H9 (cell line): ENCODE data around the gene ST3GAL5. TPM values are rescaled to one million over a fixed set of nuclear protein-coding genes. Genes with fewer than 3 reads are reported as not detected.

Experiments used
- DNase-seq: peaks from one replicate; pipeline ENCODE4 v3.0.0-alpha.2; 2017
- H2AFZ ChIP-seq: one replicate; pipeline ENCODE4 v1.6.1; 2013; ENCODE audit warnings: mild to moderate bottlenecking, low read length, control low read depth, moderate library complexity
- H2AK5ac ChIP-seq: 2 replicates; pipeline ENCODE4 v1.6.1; 2013; ENCODE audit warnings: low read length, control low read depth, mixed read lengths; ENCODE audit not compliant: insufficient read length
- H2BK120ac ChIP-seq: one replicate; pipeline ENCODE4 v1.6.1; 2013; ENCODE audit warnings: low read depth, mild to moderate bottlenecking, low read length, control low read depth, inconsistent platforms; ENCODE audit not compliant: poor library complexity, severe bottlenecking
- H2BK12ac ChIP-seq: 2 replicates; pipeline ENCODE4 v1.6.1; 2013; ENCODE audit warnings: low read length, control low read depth, mixed read lengths, low read depth; ENCODE audit not compliant: insufficient read length
- H2BK15ac ChIP-seq: 2 replicates; pipeline ENCODE4 v1.6.1; 2013; ENCODE audit warnings: low read depth, low read length, control low read depth
- H2BK20ac ChIP-seq: one replicate; pipeline ENCODE4 v1.6.1; 2013; ENCODE audit warnings: low read depth, mild to moderate bottlenecking, low read length, control low read depth, inconsistent platforms; ENCODE audit not compliant: poor library complexity, severe bottlenecking
- H2BK5ac ChIP-seq: 2 replicates; pipeline ENCODE4 v1.6.1; 2013; ENCODE audit warnings: low read length, control low read depth, mixed read lengths; ENCODE audit not compliant: insufficient read length
- H3K14ac ChIP-seq: 2 replicates; pipeline ENCODE4 v1.6.1; 2013; ENCODE audit warnings: low read length, control low read depth; ENCODE audit not compliant: insufficient read depth
- H3K18ac ChIP-seq: 2 replicates; pipeline ENCODE4 v1.6.1; 2013; ENCODE audit warnings: low read depth, mild to moderate bottlenecking, mixed read lengths, low read length, control low read depth; ENCODE audit not compliant: insufficient read length
- H3K23ac ChIP-seq: 2 replicates; pipeline ENCODE4 v1.6.1; 2013; ENCODE audit warnings: low read length, control low read depth, mixed read lengths, low read depth; ENCODE audit not compliant: insufficient read length
- H3K23me2 ChIP-seq: 2 replicates; pipeline ENCODE4 v1.6.1; 2013; ENCODE audit warnings: low read depth, mild to moderate bottlenecking, mixed read lengths, low read length, control low read depth; ENCODE audit not compliant: insufficient read length, poor library complexity, severe bottlenecking
- H3K27ac ChIP-seq: 2 replicates; pipeline ENCODE4 v1.5.1; 2013; ENCODE audit warnings: low read length, control low read depth, mixed read lengths, low read depth; ENCODE audit not compliant: insufficient read length
- H3K27me3 ChIP-seq: 2 replicates; pipeline ENCODE4 v1.6.1; 2013; ENCODE audit warnings: low read length, control low read depth, inconsistent platforms; ENCODE audit not compliant: insufficient read depth
- H3K4ac ChIP-seq: 2 replicates; pipeline ENCODE4 v1.6.1; 2013; ENCODE audit warnings: low read depth, mild to moderate bottlenecking, control low read depth, inconsistent platforms, low read length, moderate library complexity
- H3K4me1 ChIP-seq: 2 replicates; pipeline ENCODE4 v1.6.1; 2013; ENCODE audit warnings: low read length, control low read depth, inconsistent platforms; ENCODE audit not compliant: insufficient read depth
- H3K4me2 ChIP-seq: 2 replicates; pipeline ENCODE4 v1.6.1; 2013; ENCODE audit warnings: low read length, control low read depth, mixed read lengths; ENCODE audit not compliant: insufficient read length, insufficient read depth
- H3K56ac ChIP-seq: 2 replicates; pipeline ENCODE4 v1.6.1; 2013; ENCODE audit warnings: low read depth, mild to moderate bottlenecking, mixed read lengths, low read length, control low read depth; ENCODE audit not compliant: insufficient read length
- H3K79me1 ChIP-seq: 2 replicates; pipeline ENCODE4 v1.6.1; 2013; ENCODE audit warnings: low read depth, mild to moderate bottlenecking, moderate library complexity, low read length, control low read depth, inconsistent platforms; ENCODE audit not compliant: insufficient read depth, poor library complexity, severe bottlenecking
- H3K79me2 ChIP-seq: 2 replicates; pipeline ENCODE4 v1.6.1; 2013; ENCODE audit warnings: low read length, control low read depth, inconsistent platforms; ENCODE audit not compliant: insufficient read depth
- H3K9ac ChIP-seq: 2 replicates; pipeline ENCODE4 v1.6.1; 2013; ENCODE audit warnings: low read length, control low read depth, mixed read lengths; ENCODE audit not compliant: insufficient read length; ENCODE audit errors: extremely low read depth
- H3K9me3 ChIP-seq: one replicate; pipeline ENCODE4 v1.6.1; 2013; ENCODE audit warnings: low read depth, low read length, inconsistent platforms; ENCODE audit not compliant: control insufficient read depth
- H3T11ph ChIP-seq: one replicate; pipeline ENCODE4 v1.6.1; 2013; ENCODE audit warnings: mild to moderate bottlenecking, low read length, control low read depth, inconsistent platforms
- H4K20me1 ChIP-seq: one replicate; pipeline ENCODE4 v1.6.1; 2013; ENCODE audit not compliant: control insufficient read depth, insufficient read length, insufficient read depth
- H4K5ac ChIP-seq: 2 replicates; pipeline ENCODE4 v1.6.1; 2013; ENCODE audit warnings: low read depth, mild to moderate bottlenecking, mixed read lengths, low read length, control low read depth; ENCODE audit not compliant: insufficient read length
- H4K8ac ChIP-seq: replicated peaks from 2 replicates; pipeline ENCODE4 v1.6.1; 2013; ENCODE audit warnings: low read length, control low read depth, mixed read lengths, low read depth; ENCODE audit not compliant: insufficient read length
- H4K91ac ChIP-seq: 2 replicates; pipeline ENCODE4 v1.6.1; 2013; ENCODE audit warnings: low read depth, mild to moderate bottlenecking, moderate library complexity, mixed read lengths, low read length, control low read depth; ENCODE audit not compliant: insufficient read length
- H3K27ac Mint-ChIP-seq, 3 experiments: 2 replicates in 2 of 3; 3 replicates in 1 of 3; pipeline ENCODE4 v1.8.0; 2020 to 2021; ENCODE audit warnings: mixed read lengths in 3 of 3, mild to moderate bottlenecking in 1 of 3, moderate library complexity in 1 of 3
- H3K27me3 Mint-ChIP-seq: 2 replicates; pipeline ENCODE4 v1.8.0; 2021; ENCODE audit warnings: low read depth, mild to moderate bottlenecking, moderate library complexity, mixed read lengths
- H3K36me3 Mint-ChIP-seq, 3 experiments: 2 replicates in 2 of 3; 3 replicates in 1 of 3; pipeline ENCODE4 v1.8.0; 2020 to 2021; ENCODE audit warnings: low read depth in 3 of 3, mixed read lengths in 3 of 3; ENCODE audit not compliant: insufficient read depth in 1 of 3
- H3K4me1 Mint-ChIP-seq, 2 experiments: 2 replicates each; pipeline ENCODE4 v1.8.0; 2020; ENCODE audit warnings: mixed read lengths in 2 of 2
- H3K4me3 Mint-ChIP-seq, 2 experiments: 2 replicates in 1 of 2; 3 replicates in 1 of 2; pipeline ENCODE4 v1.8.0; 2020 to 2021; ENCODE audit warnings: mild to moderate bottlenecking in 2 of 2, mixed read lengths in 2 of 2, moderate library complexity in 1 of 2
- H3K9me3 Mint-ChIP-seq, 2 experiments: 2 replicates in 1 of 2; 3 replicates in 1 of 2; pipeline ENCODE4 v1.8.0; 2020; ENCODE audit warnings: mild to moderate bottlenecking in 2 of 2, mixed read lengths in 2 of 2, moderate library complexity in 1 of 2
- WGBS: extraction: QIAGEN DNeasy Blood & Tissue Kit; methylation state at CpG from one replicate; pipeline ENCODE4 v1.1.7; 2013; ENCODE audit warnings: missing lambda C conversion rate, low lambda C conversion rate, mixed read lengths; ENCODE audit not compliant: insufficient read length; ENCODE audit errors: extremely low coverage; 5-methylcytosine and 5-hydroxymethylcytosine counted together
- total RNA-seq: library from RNA; stranded (reverse); gene quantifications from 2 replicates; pipeline ENCODE4 v1.2.1, GENCODE V29; 2021
- TF ChIP-seq, protein P1 (sequence below): fragments of 200-600 bp; sonication (generic); conservative IDR thresholded peaks from 3 replicates; pipeline ENCODE4 v1.8.0; 2021; ENCODE audit warnings: antibody characterized with exemption, mild to moderate bottlenecking

The ST3GAL5 gene
- total RNA-seq, 1 experiment from 2014 or later = 3.3 TPM

DNA sequence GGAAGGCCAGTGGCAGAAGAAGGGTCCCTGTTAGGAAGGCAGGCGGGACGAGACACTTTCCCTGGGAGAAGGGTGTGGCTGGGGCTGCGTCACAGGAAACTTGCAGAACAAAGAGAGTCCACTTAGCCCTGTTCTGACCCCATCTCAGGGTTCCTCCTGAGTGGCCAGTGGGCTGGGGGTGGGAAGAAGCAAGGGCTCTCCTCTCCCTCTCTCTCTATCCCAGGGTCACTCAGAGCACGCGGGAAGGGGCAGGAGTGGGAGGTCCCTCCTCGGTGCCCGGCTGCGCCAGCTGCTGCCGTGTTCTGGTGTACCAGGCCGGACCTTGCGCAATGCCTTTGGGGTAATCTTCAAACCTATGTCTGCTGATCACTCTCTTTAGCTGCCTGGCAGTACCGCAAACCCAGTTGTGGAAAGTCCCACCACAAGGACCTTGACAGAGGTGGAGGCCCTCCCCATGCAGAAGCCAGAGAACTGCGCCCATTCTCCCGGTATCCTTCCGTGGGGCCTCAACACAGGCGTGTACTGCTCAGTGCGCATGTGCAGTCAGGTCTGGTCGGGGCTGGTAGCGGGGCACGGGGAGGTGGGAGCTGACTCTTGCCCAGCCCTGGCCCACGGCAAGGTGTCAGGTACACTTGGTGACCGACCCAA, 47.8 kb upstream of the ST3GAL5 start:
- H3K36me3 Mint-ChIP-seq = peaks cover 0 to 9% (median 3%) of the 10 kb centered on the region in 3 experiments; a peak in 4 of 7 replicates
- H3K4me1 Mint-ChIP-seq = peaks cover 14 to 15% of the 10 kb centered on the region in 2 experiments
- H4K91ac ChIP-seq = no peak overlapping the region

More for the DNA sequence above, 47.8 kb upstream of the ST3GAL5 start:
- H4K20me1 ChIP-seq = no peaks in the 10 kb centered on the region
- H2BK5ac ChIP-seq = no peak overlapping the region
- H3K18ac ChIP-seq = peak overlapping the region; percentile 46
- H2BK15ac ChIP-seq = no peak overlapping the region
- H3K56ac ChIP-seq = no peak overlapping the region
- peak overlapping the region; percentile 55; the same call in 1 of the 2 replicates for H3K14ac ChIP-seq
- TF ChIP-seq, protein P1, sequence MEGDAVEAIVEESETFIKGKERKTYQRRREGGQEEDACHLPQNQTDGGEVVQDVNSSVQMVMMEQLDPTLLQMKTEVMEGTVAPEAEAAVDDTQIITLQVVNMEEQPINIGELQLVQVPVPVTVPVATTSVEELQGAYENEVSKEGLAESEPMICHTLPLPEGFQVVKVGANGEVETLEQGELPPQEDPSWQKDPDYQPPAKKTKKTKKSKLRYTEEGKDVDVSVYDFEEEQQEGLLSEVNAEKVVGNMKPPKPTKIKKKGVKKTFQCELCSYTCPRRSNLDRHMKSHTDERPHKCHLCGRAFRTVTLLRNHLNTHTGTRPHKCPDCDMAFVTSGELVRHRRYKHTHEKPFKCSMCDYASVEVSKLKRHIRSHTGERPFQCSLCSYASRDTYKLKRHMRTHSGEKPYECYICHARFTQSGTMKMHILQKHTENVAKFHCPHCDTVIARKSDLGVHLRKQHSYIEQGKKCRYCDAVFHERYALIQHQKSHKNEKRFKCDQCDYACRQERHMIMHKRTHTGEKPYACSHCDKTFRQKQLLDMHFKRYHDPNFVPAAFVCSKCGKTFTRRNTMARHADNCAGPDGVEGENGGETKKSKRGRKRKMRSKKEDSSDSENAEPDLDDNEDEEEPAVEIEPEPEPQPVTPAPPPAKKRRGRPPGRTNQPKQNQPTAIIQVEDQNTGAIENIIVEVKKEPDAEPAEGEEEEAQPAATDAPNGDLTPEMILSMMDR = no peak
- H4K8ac ChIP-seq = no peak overlapping the region
- Mint-ChIP-seq H3K27me3 (peaks cover 2% of the 10 kb centered on the region; the same call in 1 of the 2 replicates), H3K9me3 (peaks cover 7 to 8% of the 10 kb centered on the region in 2 experiments), H3K27ac (peak overlapping the region in 2 of 3 experiments; percentile 36 to 66; a peak in 3 of 7 replicates), H3K4me3 (no peak overlapping the region)
- no peak for DNase-seq
- no peak overlapping the region; the same call in 1 of the 2 replicates for H3K4ac ChIP-seq
- no peak overlapping the region for H2BK12ac ChIP-seq
- H3K79me2 ChIP-seq = no peaks in the 10 kb centered on the region
- WGBS = no CpG with 5 or more reads among the region's 22 CpGs
- no peak overlapping the region for H3K9ac ChIP-seq
- H3K4me2 ChIP-seq = no peak overlapping the region
- H3K9me3 ChIP-seq = no peaks in the 10 kb centered on the region
- H3K23ac ChIP-seq = no peak overlapping the region
- H4K5ac ChIP-seq = no peak overlapping the region
- H2AK5ac ChIP-seq = no peak overlapping the region
- H2BK20ac ChIP-seq = no peak overlapping the region
- no peak overlapping the region for H2BK120ac ChIP-seq
- no peak overlapping the region for H3T11ph ChIP-seq
- H3K79me1 ChIP-seq = no peaks in the 10 kb centered on the region
- no peaks in the 10 kb centered on the region for H3K27me3 ChIP-seq
- no peaks in the 10 kb centered on the region for H3K23me2 ChIP-seq
- no peaks in the 10 kb centered on the region; the same call in 1 of the 2 replicates for H3K4me1 ChIP-seq
- H2AFZ ChIP-seq = no peak overlapping the region
- H3K27ac ChIP-seq = no peak overlapping the region
